Activated CD4-positive, alpha-beta T cell treated with anti-CD3 and anti-CD28 coated beads, Interleukin-2, amount 50 U/mL, for 1 hour (primary cell): ENCODE results near the gene OSBPL2.

Experiments
- DNase-seq: peaks from one replicate; pipeline ENCODE4 v3.0.0-alpha.2; 2020

The OSBPL2 gene

GRCh38 chr20:62287129-62287528, 48.8 kb downstream of the OSBPL2 start:
- DNase-seq: no peak

- DNase-seq: no peak
These were observed 49.6 kb downstream of the OSBPL2 start for GRCh38 chr20:62287759-62288534.

GRCh38 chr20:62288535-62289105, 50.3 kb downstream of the OSBPL2 start:
- DNase-seq: no peak

GRCh38 chr20:62289131-62289530, 50.8 kb downstream of the OSBPL2 start:
- no peak for DNase-seq

GRCh38 chr20:62289898-62290297, 51.6 kb downstream of the OSBPL2 start:
- no peak for DNase-seq

- DNase-seq: no peak
These were observed 53.1 kb downstream of the OSBPL2 start for GRCh38 chr20:62291251-62292066.

GRCh38 chr20:62292108-62292507, 53.8 kb downstream of the OSBPL2 start:
- no peak for DNase-seq

- no peak for DNase-seq
These were observed 54.9 kb downstream of the OSBPL2 start for GRCh38 chr20:62293111-62293784.

- no peak for DNase-seq
These were observed 55.6 kb downstream of the OSBPL2 start for GRCh38 chr20:62293946-62294345.

GRCh38 chr20:62294516-62294915, 56.2 kb downstream of the OSBPL2 start:
- DNase-seq: no peak

- no peak for DNase-seq
These were observed 58.6 kb downstream of the OSBPL2 start for GRCh38 chr20:62296724-62297448.

GRCh38 chr20:62297449-62298227, 59.3 kb downstream of the OSBPL2 start:
- DNase-seq: no peak

- DNase-seq: no peak
These were observed 60.4 kb downstream of the OSBPL2 start for GRCh38 chr20:62298577-62299249.

GRCh38 chr20:62299666-62300236, 61.4 kb downstream of the OSBPL2 start:
- DNase-seq: no peak

- no peak for DNase-seq
These were observed 62.0 kb downstream of the OSBPL2 start for GRCh38 chr20:62300319-62300718.

- DNase-seq: no peak
These were observed 62.9 kb downstream of the OSBPL2 start for GRCh38 chr20:62301111-62301668.

- DNase-seq: peak; percentile 84
These were observed 63.5 kb downstream of the OSBPL2 start for GRCh38 chr20:62301773-62302340.

- peak; percentile 94 for DNase-seq
These were observed 64.2 kb downstream of the OSBPL2 start, which contains the start of gene ADRM1 for GRCh38 chr20:62302341-62303061. Gene ADRM1 (plus strand): TSS chr20:62302997. CDS start chr20:62303569, 572 bp downstream.

- no peak for DNase-seq
These were observed 64.7 kb downstream of the OSBPL2 start for GRCh38 chr20:62303062-62303339.
